Body of pancreas (tissue), 4 donors: ENCODE results near the gene SLX9. TPM values are rescaled to one million over a fixed set of nuclear protein-coding genes. Genes with fewer than 3 reads are reported as not detected.

ENCODE experiments used
- ATAC-seq: fragments of 150-250 bp; one replicate; pipeline ENCODE4 v1.9.1; 2016
- DNase-seq, 4 donors: peaks; one replicate each; pipeline ENCODE4 v3.0.0-alpha.2; 2019
- H3K27ac ChIP-seq, 4 donors: fragments of 200-600 bp; sonication (generic); 1 replicate in 3 of 4; 2 replicates in 1 of 4; pipeline versions ENCODE4 v1.5.1 to v1.6.1; 2016 to 2019; ENCODE audit warnings: mild to moderate bottlenecking in 1 of 4, mixed read lengths in 1 of 4, moderate library complexity in 1 of 4
- H3K27me3 ChIP-seq, 2 donors: fragments of 200-600 bp; sonication (generic); one replicate each; pipeline ENCODE4 v1.6.0; 2016; ENCODE audit warnings: mild to moderate bottlenecking in 1 of 2
- H3K36me3 ChIP-seq, 2 donors: fragments of 200-600 bp; sonication (generic); replicated peaks in 1 of 2; 2 replicates each; pipeline ENCODE4 v1.5.1; 2016; ENCODE audit warnings: low read depth in 2 of 2; ENCODE audit not compliant: insufficient read depth in 1 of 2
- H3K4me1 ChIP-seq: fragments of 200-600 bp; sonication (generic); one replicate; pipeline ENCODE4 v1.6.0; 2016
- H3K4me3 ChIP-seq, 2 donors: fragments of 200-600 bp; sonication (generic); 1 replicate in 1 of 2; 2 replicates in 1 of 2; pipeline ENCODE4 v1.5.1; 2016 to 2019
- H3K9me3 ChIP-seq, 3 donors: fragments of 200-600 bp; sonication (generic); 1 replicate in 2 of 3; 2 replicates in 1 of 3; pipeline ENCODE4 v1.5.1; 2016
- CTCF ChIP-seq, 7 experiments: fragments of 450-650 bp in 4 of 7; fragments of 200-600 bp in 3 of 7; sonication (generic) in 3 of 7; IDR thresholded peaks; one replicate each; pipeline ENCODE4 v1.5.1; 2016 to 2019; ENCODE audit warnings: antibody characterized with exemption in 7 of 7
- POLR2A ChIP-seq, 3 donors: fragments of 450-650 bp; IDR thresholded peaks; one replicate each; pipeline ENCODE4 v1.6.1; 2016; ENCODE audit warnings: antibody characterized with exemption in 3 of 3, mild to moderate bottlenecking in 2 of 3
- WGBS, 2 donors: methylation state at CpG; one replicate each; pipeline ENCODE4 v1.1.5; 2017; 5-methylcytosine and 5-hydroxymethylcytosine counted together
- intact Hi-C: fragments of 100-400 bp; cut with DNase I; formaldehyde crosslinking; loops from one replicate; pipeline ENCODE4 v1.15.1; 2023
- total RNA-seq, 2 donors: library from RNA; depleted of rRNA; stranded (reverse); fragments of >200 nt; gene quantifications; one replicate each; pipeline ENCODE4 v1.1.0, GENCODE V29; 2016

The SLX9 gene
- total RNA-seq, 2 donors from 2014 or later, result 5.6 to 9.3 TPM

DNA sequence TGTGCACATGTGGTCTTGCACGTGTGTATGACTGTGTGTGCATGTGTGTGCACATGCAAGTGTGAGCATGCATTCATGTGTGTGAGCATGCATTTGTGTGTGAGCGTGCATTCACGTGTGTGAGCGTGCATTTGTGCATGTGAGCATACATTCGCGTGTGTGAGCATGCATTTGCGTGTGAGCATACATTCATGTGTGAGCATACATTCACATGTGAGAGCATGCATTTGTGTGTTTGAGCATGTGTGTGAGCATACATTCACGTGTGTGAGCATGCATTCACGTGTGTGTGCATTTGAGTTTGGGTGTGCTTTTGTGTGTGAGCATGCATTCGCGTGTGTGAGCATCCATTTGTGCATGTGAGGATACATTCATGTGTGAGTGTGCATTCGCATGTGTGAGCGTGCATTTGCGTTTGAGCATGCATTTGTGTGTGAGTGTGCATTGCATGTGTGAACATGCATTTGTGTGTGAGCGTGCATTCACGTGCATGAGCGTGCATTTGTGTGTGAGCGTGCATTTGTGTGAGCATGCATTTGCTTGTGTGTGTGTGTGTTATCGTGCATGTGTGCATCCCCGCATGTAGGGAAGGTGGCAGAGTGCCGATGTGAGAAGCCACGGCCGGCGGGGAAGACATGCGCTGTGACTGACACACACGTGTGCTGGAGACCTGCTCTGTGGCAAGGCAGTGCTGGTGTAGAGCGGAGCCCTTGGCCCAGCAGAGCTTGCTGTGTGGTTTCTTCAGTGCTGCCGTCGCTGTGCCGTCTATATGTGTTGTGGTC lies 37.4 kb upstream of the SLX9 start:
- Histone ChIP-seq H3K9me3 (no peaks in the 10 kb centered on the region), H3K27me3 (no peaks in the 10 kb centered on the region), H3K4me3 (no peak overlapping the region), H3K4me1 (no peaks in the 10 kb centered on the region), H3K36me3 (no peaks in the 10 kb centered on the region), H3K27ac (no peak overlapping the region)
- ATAC-seq (no peak), DNase-seq (no peak)
- TF ChIP-seq CTCF (IDR thresholded peaks at IDR 0.05) (no peak), POLR2A (IDR thresholded peaks at IDR 0.05) (no peak)
- 73 to 83% methylated on average over 29 to 30 of the region's 30 CpGs for whole genome bisulfite sequencing, 2 donors
- intact Hi-C loops, result no loop called here

- no peak for TF ChIP-seq POLR2A (IDR thresholded peaks at IDR 0.05)
- H3K27me3 ChIP-seq, result no peaks in the 10 kb centered on the region
- 53 to 55% methylated on average over 12 to 18 of the region's 18 CpGs for WGBS, 2 donors
- intact Hi-C loops, result no loop called here
- H3K4me3 ChIP-seq, result no peak overlapping the region
- no peaks in the 10 kb centered on the region for H3K9me3 ChIP-seq
- H3K36me3 ChIP-seq, result no peaks in the 10 kb centered on the region
- H3K27ac ChIP-seq, result no peak overlapping the region
- ATAC-seq (no peak), DNase-seq (no peak)
- H3K4me1 ChIP-seq, result no peaks in the 10 kb centered on the region
Observed at GRCh38 chr21:44903050-44903685, 36.7 kb upstream of the SLX9 start.

DNA sequence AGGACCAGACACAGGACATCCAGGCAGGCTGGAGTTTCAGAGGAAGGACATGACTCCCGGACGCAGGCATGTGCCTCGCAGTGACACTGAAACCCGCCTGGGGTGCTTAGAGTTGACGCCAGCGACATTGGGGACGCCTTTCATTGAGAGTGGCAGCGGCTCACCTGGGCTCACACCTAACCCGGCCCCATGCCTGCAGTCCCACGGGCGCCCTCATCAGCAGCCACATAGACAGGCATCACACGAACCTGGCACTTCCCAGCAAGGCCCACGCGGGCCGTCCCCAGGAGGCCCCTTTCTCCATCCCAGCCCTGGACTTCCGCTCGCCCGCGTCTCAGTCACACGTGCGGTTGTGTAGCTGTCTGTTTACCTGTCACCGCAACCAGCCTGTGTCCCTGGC lies 36.1 kb upstream of the SLX9 start:
- H3K27me3 ChIP-seq, result no peaks in the 10 kb centered on the region
- 52 to 54% methylated on average over 13 to 22 of the region's 22 CpGs for whole genome bisulfite sequencing, 2 donors
- no peak overlapping the region for H3K27ac ChIP-seq
- DNase-seq (no peak), ATAC-seq (no peak)
- no peak for TF ChIP-seq CTCF (IDR thresholded peaks at IDR 0.05)
- no peak for TF ChIP-seq POLR2A (IDR thresholded peaks at IDR 0.05)
- H3K4me1 ChIP-seq, result no peaks in the 10 kb centered on the region
- H3K9me3 ChIP-seq, result no peaks in the 10 kb centered on the region
- intact Hi-C loops, result no loop called here
- no peak overlapping the region for H3K4me3 ChIP-seq
- H3K36me3 ChIP-seq, result no peaks in the 10 kb centered on the region

DNA sequence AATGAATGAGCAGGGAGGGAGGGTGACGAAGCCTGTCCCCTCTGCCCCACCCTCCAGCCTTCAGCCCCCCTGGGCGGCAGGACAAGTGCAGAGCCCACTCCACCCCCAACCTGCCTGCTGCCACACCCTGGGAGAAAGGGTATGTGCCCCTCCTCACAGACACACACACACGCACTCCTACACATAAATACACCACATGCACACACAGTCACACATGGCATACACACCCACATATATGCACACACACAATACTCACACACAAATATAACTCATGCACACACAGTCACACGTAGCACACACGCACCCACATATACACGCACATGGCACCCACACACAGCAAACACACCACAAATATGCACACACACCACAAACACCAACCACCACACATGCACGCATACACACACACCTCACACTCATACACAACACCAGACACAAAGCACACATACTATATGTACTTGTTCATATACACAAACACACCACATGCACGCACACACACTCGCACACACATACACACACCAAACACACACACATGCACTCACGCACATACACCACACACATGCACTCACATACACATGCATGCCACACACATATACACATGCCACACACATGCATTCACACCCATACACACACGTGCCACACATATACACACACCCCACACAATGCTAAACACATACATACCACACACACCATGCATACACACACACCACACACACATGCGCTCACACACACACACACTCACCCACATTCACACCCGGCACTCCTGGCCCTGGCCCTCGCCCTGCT lies 35.5 kb upstream of the SLX9 start:
- TF ChIP-seq POLR2A (IDR thresholded peaks at IDR 0.05) (no peak), CTCF (IDR thresholded peaks at IDR 0.05) (no peak)
- H3K27ac ChIP-seq, result no peak overlapping the region
- no peak overlapping the region for H3K4me3 ChIP-seq

More for the DNA sequence above, 35.5 kb upstream of the SLX9 start:
- ATAC-seq, result no peak
- Histone ChIP-seq H3K9me3 (no peaks in the 10 kb centered on the region), H3K27me3 (no peaks in the 10 kb centered on the region), H3K36me3 (no peaks in the 10 kb centered on the region), H3K4me1 (no peaks in the 10 kb centered on the region)
- WGBS, 2 donors, result 75 to 79% methylated on average over 13 to 14 of the region's 14 CpGs
- no peak for DNase-seq
- intact Hi-C loops, result no loop called here
